ENCODE measurements around the gene KDF1.

GRCh38 chr1:26993237-26994019 is 33.2 kb upstream of the KDF1 start, which contains the start of gene TRNP1:
- TF ChIP-seq CTCF (conservative IDR thresholded peaks at IDR 0.05; ENCODE audit: low read depth in 2 of 2) (no peak; a peak in 1 of 4 replicates), POLR2AphosphoS5 (IDR thresholded peaks at IDR 0.05; ENCODE audit: low read depth) (peak; percentile 99), REST (IDR thresholded peaks at IDR 0.05; ENCODE audit: unreplicated experiment) (no peak), EZH2 (IDR thresholded peaks at IDR 0.05; ENCODE audit: low read depth, unreplicated experiment) (no peak), EZH2phosphoT487 (IDR thresholded peaks at IDR 0.05; ENCODE audit: unreplicated experiment) (no peak), STAT1 (IDR thresholded peaks at IDR 0.05; ENCODE audit: unreplicated experiment) (no peak), ETS1 (IDR thresholded peaks at IDR 0.05) (peak; percentile 51; the same call in 1 of the 2 replicates), ZNF462 (CRISPR knock-in tag; IDR thresholded peaks at IDR 0.05) (no peak), ZNF331 (CRISPR knock-in tag; IDR thresholded peaks at IDR 0.05; ENCODE audit: low read depth) (no peak), JUNB (IDR thresholded peaks at IDR 0.05; ENCODE audit: unreplicated experiment) (no peak), NANOG (IDR thresholded peaks at IDR 0.05; ENCODE audit: borderline replicate concordance) (no peak), ZNF114 (CRISPR knock-in tag; IDR thresholded peaks at IDR 0.05) (no peak)
